CD4-positive, alpha-beta T cell (primary cell): ENCODE measurements around the gene C19orf47. TPM values are rescaled to one million over a fixed set of nuclear protein-coding genes. Genes with fewer than 3 reads are reported as not detected.

ENCODE experiments used
- ATAC-seq: fragments of 200-7000 bp; cut with Tn5 transposase; one replicate; pipeline ENCODE4 v1.10.0; 2022; ENCODE audit warnings: mild to moderate bottlenecking; ENCODE audit not compliant: poor library complexity
- CTCF ChIA-PET: fragments of 350-600 bp; sonication (Branson Sonifier 250); formaldehyde crosslinking; loops from one replicate; lab custom pipeline; 2021; ENCODE audit warnings: antibody characterized with exemption, inconsistent platforms; lab: Charles Lee
- POLR2A ChIA-PET: fragments of 350-600 bp; sonication (Branson Sonifier 250); formaldehyde crosslinking; loops from one replicate; lab custom pipeline; 2021; ENCODE audit warnings: antibody characterized with exemption, inconsistent platforms; lab: Charles Lee
- DNase-seq, 14 experiments: peaks; one replicate each; pipeline ENCODE4 v3.0.0-alpha.2; 2013 to 2020; ENCODE audit warnings: mixed read lengths in 2 of 14
- H3K27ac ChIP-seq, 2 donors: one replicate each; pipeline versions ENCODE4 v1.5.1 to v1.7.0; 2013; ENCODE audit warnings: low read length in 2 of 2, low read depth in 1 of 2, mild to moderate bottlenecking in 1 of 2
- H3K27me3 ChIP-seq, 2 experiments: 1 replicate in 1 of 2; 2 replicates in 1 of 2; pipeline versions ENCODE4 v1.6.1 to v1.7.0; 2013; ENCODE audit warnings: low read length in 2 of 2, control low read depth in 1 of 2, mild to moderate bottlenecking in 1 of 2, moderate library complexity in 1 of 2; ENCODE audit not compliant: insufficient read depth in 2 of 2, control insufficient read depth in 1 of 2
- H3K36me3 ChIP-seq: one replicate; pipeline ENCODE4 v1.6.1; 2013; ENCODE audit warnings: low read length, control low read depth; ENCODE audit not compliant: insufficient read depth
- H3K4me1 ChIP-seq: one replicate; pipeline ENCODE4 v1.6.1; 2013; ENCODE audit warnings: low read length, control low read depth; ENCODE audit not compliant: insufficient read depth
- H3K4me3 ChIP-seq: one replicate; pipeline ENCODE4 v1.5.1; 2013; ENCODE audit warnings: mild to moderate bottlenecking, low read length, moderate library complexity
- H3K9me3 ChIP-seq, 2 experiments: 1 replicate in 1 of 2; 2 replicates in 1 of 2; pipeline versions ENCODE4 v1.6.1 to v1.7.0; 2013; ENCODE audit warnings: low read length in 2 of 2, mild to moderate bottlenecking in 2 of 2, control low read depth in 1 of 2, moderate library complexity in 1 of 2; ENCODE audit not compliant: control insufficient read depth in 1 of 2, insufficient read depth in 1 of 2
- H3K27ac Mint-ChIP-seq: one replicate; pipeline ENCODE4 v1.8.0; 2020; ENCODE audit warnings: mixed read lengths
- H3K27me3 Mint-ChIP-seq: one replicate; pipeline ENCODE4 v1.8.0; 2021; ENCODE audit warnings: mixed read lengths
- H3K36me3 Mint-ChIP-seq: one replicate; pipeline ENCODE4 v1.8.0; 2021; ENCODE audit warnings: low read depth, mixed read lengths
- H3K4me1 Mint-ChIP-seq: one replicate; pipeline ENCODE4 v1.8.0; 2021; ENCODE audit warnings: low read depth, mixed read lengths
- H3K4me3 Mint-ChIP-seq: one replicate; pipeline ENCODE4 v1.8.0; 2020; ENCODE audit warnings: mild to moderate bottlenecking, mixed read lengths
- H3K9me3 Mint-ChIP-seq: one replicate; pipeline ENCODE4 v1.8.0; 2020; ENCODE audit warnings: mixed read lengths
- intact Hi-C, 2 experiments: fragments of 100-400 bp; cut with DNase I in 1 of 2; cut with micrococcal nuclease in 1 of 2; formaldehyde crosslinking; loops; one replicate each; pipeline versions ENCODE4 v1.15.1 to v1.9.0; 2023 to 2025; cut with DNase I, micrococcal nuclease
- total RNA-seq, 174 experiments: library from RNA in 2 of 174; stranded (reverse) in 2 of 174; gene quantifications; one replicate each; pipeline ENCODE4 v1.2.3 and lab custom pipeline; 2021 to 2026
- TF ChIP-seq, protein P1 (sequence below): fragments of 200-600 bp; IDR thresholded peaks from one replicate; pipeline ENCODE4 v1.8.0; 2022; ENCODE audit warnings: antibody characterized with exemption, mild to moderate bottlenecking

C19orf47 gene
- total RNA-seq, 2 experiments from 2014 or later, result 10.1 to 11.2 TPM

DNA sequence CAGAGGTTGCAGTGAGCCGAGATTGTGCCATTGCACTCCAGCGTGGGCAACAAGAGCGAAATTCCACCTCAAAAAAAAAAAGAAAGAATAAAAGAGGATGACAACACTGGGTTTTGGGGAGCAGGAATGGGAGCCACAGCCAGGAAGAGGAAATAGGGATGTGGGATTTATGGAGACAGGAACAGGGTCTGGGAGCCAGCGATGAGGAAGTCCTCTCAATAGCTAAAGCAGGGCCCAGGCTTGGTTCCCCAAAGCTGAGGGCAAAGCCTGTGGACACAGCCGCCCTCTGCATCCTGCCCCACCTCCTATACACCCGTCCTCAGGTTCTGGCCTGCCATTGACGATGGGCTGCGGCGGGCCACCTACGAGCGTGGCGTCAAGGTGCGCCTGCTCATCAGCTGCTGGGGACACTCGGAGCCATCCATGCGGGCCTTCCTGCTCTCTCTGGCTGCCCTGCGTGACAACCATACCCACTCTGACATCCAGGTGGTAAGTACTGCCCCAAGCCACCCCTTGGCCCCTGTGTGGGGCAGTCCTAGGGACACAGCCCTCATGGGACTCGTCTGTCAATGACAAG is 28.2 kb upstream of the C19orf47 start:
- Histone ChIP-seq H3K27ac (no peak overlapping the region), H3K4me3 (no peak overlapping the region), H3K9me3 (no peaks in the 10 kb centered on the region), H3K4me1 (peaks cover 4% of the 10 kb centered on the region), H3K27me3 (no peaks in the 10 kb centered on the region), H3K36me3 (peaks cover 22% of the 10 kb centered on the region)
- CTCF ChIA-PET, result no interaction called here
- intact Hi-C loops, result loop anchor here in 1 of 2 experiments (5.0 kb wide), 1 partner anchor 59 kb away; no protein-coding TSS in a partner anchor
- Mint-ChIP-seq H3K27ac (no peak overlapping the region), H3K4me3 (no peak overlapping the region), H3K4me1 (peaks cover 9% of the 10 kb centered on the region), H3K36me3 (peaks cover 39% of the 10 kb centered on the region), H3K9me3 (no peaks in the 10 kb centered on the region), H3K27me3 (no peaks in the 10 kb centered on the region)
- ATAC-seq, result no peak
- no peak for DNase-seq
- TF ChIP-seq, protein P1, sequence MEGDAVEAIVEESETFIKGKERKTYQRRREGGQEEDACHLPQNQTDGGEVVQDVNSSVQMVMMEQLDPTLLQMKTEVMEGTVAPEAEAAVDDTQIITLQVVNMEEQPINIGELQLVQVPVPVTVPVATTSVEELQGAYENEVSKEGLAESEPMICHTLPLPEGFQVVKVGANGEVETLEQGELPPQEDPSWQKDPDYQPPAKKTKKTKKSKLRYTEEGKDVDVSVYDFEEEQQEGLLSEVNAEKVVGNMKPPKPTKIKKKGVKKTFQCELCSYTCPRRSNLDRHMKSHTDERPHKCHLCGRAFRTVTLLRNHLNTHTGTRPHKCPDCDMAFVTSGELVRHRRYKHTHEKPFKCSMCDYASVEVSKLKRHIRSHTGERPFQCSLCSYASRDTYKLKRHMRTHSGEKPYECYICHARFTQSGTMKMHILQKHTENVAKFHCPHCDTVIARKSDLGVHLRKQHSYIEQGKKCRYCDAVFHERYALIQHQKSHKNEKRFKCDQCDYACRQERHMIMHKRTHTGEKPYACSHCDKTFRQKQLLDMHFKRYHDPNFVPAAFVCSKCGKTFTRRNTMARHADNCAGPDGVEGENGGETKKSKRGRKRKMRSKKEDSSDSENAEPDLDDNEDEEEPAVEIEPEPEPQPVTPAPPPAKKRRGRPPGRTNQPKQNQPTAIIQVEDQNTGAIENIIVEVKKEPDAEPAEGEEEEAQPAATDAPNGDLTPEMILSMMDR, result no peak
- POLR2A ChIA-PET, result no interaction called here

- Mint-ChIP-seq H3K27ac (no peak overlapping the region), H3K4me3 (no peak overlapping the region), H3K36me3 (peaks cover 47% of the 10 kb centered on the region), H3K9me3 (no peaks in the 10 kb centered on the region), H3K4me1 (peaks cover 9% of the 10 kb centered on the region), H3K27me3 (no peaks in the 10 kb centered on the region)
- Histone ChIP-seq H3K4me1 (peaks cover 4% of the 10 kb centered on the region), H3K9me3 (no peaks in the 10 kb centered on the region), H3K4me3 (no peak overlapping the region), H3K36me3 (peaks cover 36% of the 10 kb centered on the region), H3K27ac (no peak overlapping the region), H3K27me3 (no peaks in the 10 kb centered on the region)
- CTCF ChIA-PET, result no interaction called here
- ATAC-seq, result no peak
- intact Hi-C loops, result no loop called here
- POLR2A ChIA-PET, result no interaction called here
- TF ChIP-seq, protein P1, result no peak
- no peak for DNase-seq
Observed at GRCh38 chr19:40374084-40374483, 25.9 kb upstream of the C19orf47 start.

DNA sequence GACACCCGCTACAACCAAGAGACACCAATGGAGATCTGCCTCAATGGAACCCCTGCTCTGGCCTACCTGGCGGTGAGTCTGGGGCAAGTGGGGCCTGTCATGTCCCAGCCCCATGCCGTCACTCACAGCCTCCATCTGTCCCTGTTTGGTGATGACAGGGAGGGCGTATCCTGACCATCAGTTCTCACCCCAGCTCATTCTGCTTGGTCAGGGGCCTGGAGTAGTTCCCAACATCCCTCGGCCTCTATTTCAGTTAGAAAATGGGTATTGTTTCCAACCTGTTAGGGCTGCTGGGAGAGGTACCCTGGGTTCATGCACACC is 23.6 kb upstream of the C19orf47 start:
- TF ChIP-seq, protein P1, result no peak
- Histone ChIP-seq H3K27me3 (no peaks in the 10 kb centered on the region), H3K27ac (no peak overlapping the region), H3K9me3 (no peaks in the 10 kb centered on the region), H3K36me3 (peaks cover 42% of the 10 kb centered on the region), H3K4me1 (peaks cover 4% of the 10 kb centered on the region), H3K4me3 (no peak overlapping the region)
- H3K27ac Mint-ChIP-seq, result no peak overlapping the region
- ATAC-seq (no peak), DNase-seq (no peak)
- H3K36me3 Mint-ChIP-seq, result peaks cover 63% of the 10 kb centered on the region
- H3K4me1 Mint-ChIP-seq, result peaks cover 9% of the 10 kb centered on the region
- no peak overlapping the region for H3K4me3 Mint-ChIP-seq
- ChIA-PET CTCF (no interaction called here), POLR2A (interaction anchor here (1.5 kb wide), 1 partner anchor 23 kb away, joined by 5 read pairs; the partner anchor contains the start of genes C19orf47 and PLD3)
- no peaks in the 10 kb centered on the region for H3K27me3 Mint-ChIP-seq
- intact Hi-C loops, result no loop called here
- H3K9me3 Mint-ChIP-seq, result no peaks in the 10 kb centered on the region
